Activated B cell treated with CpG ODN at 0.5 μM for 24 hours (primary cell): Measurements from ENCODE around the gene RORC. TPM values are rescaled to one million over a fixed set of nuclear protein-coding genes. Genes with fewer than 3 reads are reported as not detected.

Experiments used
- ATAC-seq: fragments of 200-7000 bp; cut with Tn5 transposase; one replicate; pipeline ENCODE4 v1.10.0; 2021; ENCODE audit warnings: low read depth, mild to moderate bottlenecking, moderate library complexity
- CTCF ChIA-PET: fragments of 350-600 bp; sonication (Branson Sonifier 250); formaldehyde crosslinking; loops from one replicate; lab custom pipeline; 2021; ENCODE audit warnings: antibody characterized with exemption; lab: Charles Lee
- POLR2A ChIA-PET: fragments of 350-600 bp; sonication (Branson Sonifier 250); formaldehyde crosslinking; loops from one replicate; lab custom pipeline; 2021; ENCODE audit warnings: antibody characterized with exemption; lab: Charles Lee
- DNase-seq: peaks from one replicate; pipeline ENCODE4 v3.0.0; 2022
- H3K27ac Mint-ChIP-seq: one replicate; pipeline ENCODE4 v1.8.0; 2020; ENCODE audit warnings: mixed read lengths
- H3K27me3 Mint-ChIP-seq: one replicate; pipeline ENCODE4 v1.8.0; 2021; ENCODE audit warnings: mixed read lengths
- H3K36me3 Mint-ChIP-seq: one replicate; pipeline ENCODE4 v1.8.0; 2021; ENCODE audit warnings: low read depth, mixed read lengths
- H3K4me1 Mint-ChIP-seq: one replicate; pipeline ENCODE4 v1.8.0; 2021; ENCODE audit warnings: mixed read lengths
- H3K4me3 Mint-ChIP-seq: one replicate; pipeline ENCODE4 v1.8.0; 2020; ENCODE audit warnings: mild to moderate bottlenecking, mixed read lengths
- H3K9me3 Mint-ChIP-seq: one replicate; pipeline ENCODE4 v1.8.0; 2020; ENCODE audit warnings: mixed read lengths
- intact Hi-C: fragments of 100-400 bp; cut with micrococcal nuclease; formaldehyde crosslinking; loops from one replicate; pipeline ENCODE4 v1.15.1; 2024
- total RNA-seq: library from RNA; stranded (reverse); gene quantifications from 2 replicates; pipeline ENCODE4 v1.2.3, GENCODE V29; 2022
- TF ChIP-seq, protein P1 (sequence below): fragments of 200-600 bp; IDR thresholded peaks from one replicate; pipeline ENCODE4 v1.8.0; 2022; ENCODE audit warnings: antibody characterized with exemption, mild to moderate bottlenecking

Gene RORC
- total RNA-seq, 1 donor from 2014 or later = 0.09 TPM

DNA sequence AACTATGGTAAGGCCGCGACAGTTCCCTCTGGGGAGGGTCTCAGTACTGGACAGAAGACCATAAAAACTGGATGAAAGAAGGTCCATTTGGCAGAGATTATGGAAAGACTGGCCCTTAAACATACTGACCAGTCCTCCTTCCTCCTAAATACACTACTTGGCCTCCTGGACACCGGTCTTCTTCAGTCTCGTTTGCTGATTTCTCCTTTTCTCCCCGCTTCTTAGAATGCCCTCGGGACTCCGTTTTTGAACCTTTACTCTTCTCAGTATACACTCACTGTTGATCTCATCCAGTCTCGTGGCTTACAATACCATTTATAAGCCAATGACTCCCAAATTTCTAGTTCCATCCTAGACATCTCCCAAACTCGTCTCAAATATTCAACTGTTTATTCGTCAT lies 67.6 kb downstream of the RORC start:
- H3K4me3 Mint-ChIP-seq = peak overlapping the region; percentile 92
- no peak for DNase-seq
- intact Hi-C loops = loop anchor here (1.0 to 5.0 kb wide), 5 partner anchors 26 to 307 kb away; partner anchors contain the start of genes C2CD4D, POGZ, RIIAD1 and TDRKH
- H3K27me3 Mint-ChIP-seq = no peaks in the 10 kb centered on the region
- TF ChIP-seq, protein P1, sequence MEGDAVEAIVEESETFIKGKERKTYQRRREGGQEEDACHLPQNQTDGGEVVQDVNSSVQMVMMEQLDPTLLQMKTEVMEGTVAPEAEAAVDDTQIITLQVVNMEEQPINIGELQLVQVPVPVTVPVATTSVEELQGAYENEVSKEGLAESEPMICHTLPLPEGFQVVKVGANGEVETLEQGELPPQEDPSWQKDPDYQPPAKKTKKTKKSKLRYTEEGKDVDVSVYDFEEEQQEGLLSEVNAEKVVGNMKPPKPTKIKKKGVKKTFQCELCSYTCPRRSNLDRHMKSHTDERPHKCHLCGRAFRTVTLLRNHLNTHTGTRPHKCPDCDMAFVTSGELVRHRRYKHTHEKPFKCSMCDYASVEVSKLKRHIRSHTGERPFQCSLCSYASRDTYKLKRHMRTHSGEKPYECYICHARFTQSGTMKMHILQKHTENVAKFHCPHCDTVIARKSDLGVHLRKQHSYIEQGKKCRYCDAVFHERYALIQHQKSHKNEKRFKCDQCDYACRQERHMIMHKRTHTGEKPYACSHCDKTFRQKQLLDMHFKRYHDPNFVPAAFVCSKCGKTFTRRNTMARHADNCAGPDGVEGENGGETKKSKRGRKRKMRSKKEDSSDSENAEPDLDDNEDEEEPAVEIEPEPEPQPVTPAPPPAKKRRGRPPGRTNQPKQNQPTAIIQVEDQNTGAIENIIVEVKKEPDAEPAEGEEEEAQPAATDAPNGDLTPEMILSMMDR = no peak
- H3K9me3 Mint-ChIP-seq = no peaks in the 10 kb centered on the region
- H3K27ac Mint-ChIP-seq = peak overlapping the region; percentile 91
- ChIA-PET POLR2A (interaction anchor here (1.0 to 2.0 kb wide), 4 partner anchors 13 to 309 kb away, joined by 3 to 33 read pairs (median 5); partner anchors contain the start of genes TDRKH and THEM4), CTCF (interaction anchor here (0.8 kb wide), 1 partner anchor 170 kb away, joined by 3 read pairs; no protein-coding TSS in a partner anchor)
- peaks cover 44% of the 10 kb centered on the region for H3K36me3 Mint-ChIP-seq
- peaks cover 20% of the 10 kb centered on the region for H3K4me1 Mint-ChIP-seq
- no peak for ATAC-seq

DNA sequence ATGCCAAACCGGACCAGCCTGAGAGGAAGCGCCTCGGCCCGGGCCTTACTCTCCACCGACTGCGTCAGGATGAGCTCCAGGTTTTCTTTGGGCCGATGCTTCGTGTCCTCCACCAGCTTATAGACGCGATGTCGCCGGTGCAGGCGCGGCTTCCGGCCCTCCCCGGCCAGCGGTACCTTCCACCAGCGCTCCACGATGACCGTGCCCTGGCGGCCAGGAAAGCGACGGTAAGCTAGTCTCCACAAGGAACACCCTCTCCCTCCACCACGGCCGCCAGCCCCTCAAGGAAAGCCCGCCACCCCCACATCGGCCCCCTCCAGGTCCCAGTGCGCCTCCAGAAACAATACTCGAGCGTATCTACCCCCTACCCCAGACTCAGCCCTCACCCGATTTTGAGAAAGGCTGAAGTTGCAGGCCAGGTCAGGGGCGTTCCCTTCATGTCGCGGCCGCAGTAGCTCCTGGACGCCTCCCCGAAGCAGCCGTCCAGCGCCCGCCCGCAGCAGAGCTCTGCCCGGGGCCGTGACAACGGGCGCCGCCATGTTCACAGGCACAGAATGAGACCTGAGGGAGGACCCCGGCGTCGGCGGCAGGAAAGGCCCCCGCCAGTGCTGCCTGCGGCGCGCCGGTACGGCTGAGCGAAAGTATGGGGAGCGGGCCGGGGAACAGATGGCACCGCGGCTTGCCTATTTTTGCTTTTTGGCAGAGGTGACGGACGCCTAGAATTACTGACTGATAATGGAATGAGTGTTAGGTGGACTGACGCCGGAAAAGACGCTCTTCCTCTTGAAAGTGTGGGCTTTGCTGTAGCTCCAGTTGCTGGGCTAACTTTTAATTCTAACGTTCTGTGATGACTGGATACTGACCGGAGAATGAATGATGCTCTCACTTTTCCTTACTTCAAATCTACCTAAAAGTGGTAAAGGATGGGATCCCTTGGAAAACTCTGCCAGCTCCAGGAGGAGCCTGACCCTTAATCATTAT lies 68.4 kb downstream of the RORC start, which contains the start of gene MRPL9:
Gene MRPL9 (minus strand): TSS at position 556 of the 981 bp plus-strand sequence. CDS start 17 bp downstream, at position 539.
- Mint-ChIP-seq H3K4me3 (peak within 1 kb of the TSS; percentile 92), H3K27ac (peak within 1 kb of the TSS; percentile 91), H3K4me1 (peaks cover 20% of the 10 kb centered on the region), H3K27me3 (no peaks in the 10 kb centered on the region), H3K9me3 (no peaks in the 10 kb centered on the region), H3K36me3 (peaks cover 48% of the 10 kb centered on the region)
- ATAC-seq (peak; percentile 99), DNase-seq (peak; percentile 80)
- CTCF ChIA-PET = interaction anchor here (0.8 kb wide), 1 partner anchor 169 kb away, joined by 3 read pairs; no protein-coding TSS in a partner anchor
- TF ChIP-seq, protein P1 = no peak
- intact Hi-C loops = loop anchor here (1.0 to 5.0 kb wide), 5 partner anchors 27 to 306 kb away; partner anchors contain the start of genes C2CD4D, POGZ, RIIAD1 and TDRKH
- POLR2A ChIA-PET = interaction anchor here (0.6 to 2.0 kb wide), 9 partner anchors 13 to 1200 kb away, joined by 3 to 33 read pairs (median 4); partner anchors contain the start of genes TDRKH and THEM4

DNA sequence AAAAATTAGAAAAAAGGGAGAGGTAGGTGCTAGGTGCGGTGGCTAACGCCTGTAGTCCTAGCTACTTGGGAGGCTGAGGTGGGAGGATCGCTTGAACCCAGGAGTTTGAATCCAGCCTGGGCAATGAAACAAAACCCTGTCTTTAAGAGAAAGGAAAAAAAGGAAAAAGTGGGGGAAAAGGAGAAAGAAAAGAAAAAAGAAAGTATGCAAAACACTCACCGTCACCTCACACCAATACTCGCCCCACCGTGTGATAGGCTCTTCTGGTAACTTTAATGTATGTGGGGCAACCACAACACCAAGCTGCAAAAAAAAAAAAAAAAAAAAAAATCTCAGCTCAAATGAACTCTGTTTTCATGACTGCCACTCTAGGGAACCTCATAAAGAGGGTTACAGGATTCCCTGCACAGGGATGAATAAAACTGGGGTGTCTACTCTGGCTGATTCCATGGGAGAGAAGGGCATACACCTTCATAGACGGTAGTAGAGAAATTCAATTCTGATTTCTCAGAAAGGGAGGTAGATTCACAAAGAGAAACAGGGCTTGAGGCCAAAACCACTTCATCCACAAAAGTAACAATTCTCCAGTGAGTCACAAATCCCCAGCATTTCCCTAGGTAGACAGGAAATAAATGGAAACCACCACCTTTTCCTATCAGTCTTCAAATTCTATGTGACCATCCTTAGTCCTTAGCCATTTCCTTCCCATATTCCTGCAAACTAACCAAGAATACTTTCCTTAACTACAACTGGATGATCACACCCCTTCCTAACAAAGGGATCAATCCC lies 70.8 kb downstream of the RORC start:
- Mint-ChIP-seq H3K4me3 (peak overlapping the region; percentile 32), H3K4me1 (peaks cover 20% of the 10 kb centered on the region), H3K36me3 (peaks cover 62% of the 10 kb centered on the region), H3K27ac (no peak overlapping the region), H3K27me3 (no peaks in the 10 kb centered on the region), H3K9me3 (no peaks in the 10 kb centered on the region)
- DNase-seq = no peak
- intact Hi-C loops = loop anchor here (5.0 kb wide), 1 partner anchor 303 kb away; the partner anchor contains the start of gene POGZ
- ATAC-seq = no peak
- TF ChIP-seq, protein P1 = no peak
- ChIA-PET CTCF (interaction anchor here (1.6 kb wide), 1 partner anchor 76 kb away, joined by 4 read pairs; no protein-coding TSS in a partner anchor), POLR2A (interaction anchor here (0.6 kb wide), 2 partner anchors 30 to 102 kb away, joined by 3 to 8 read pairs; no protein-coding TSS in a partner anchor)

DNA sequence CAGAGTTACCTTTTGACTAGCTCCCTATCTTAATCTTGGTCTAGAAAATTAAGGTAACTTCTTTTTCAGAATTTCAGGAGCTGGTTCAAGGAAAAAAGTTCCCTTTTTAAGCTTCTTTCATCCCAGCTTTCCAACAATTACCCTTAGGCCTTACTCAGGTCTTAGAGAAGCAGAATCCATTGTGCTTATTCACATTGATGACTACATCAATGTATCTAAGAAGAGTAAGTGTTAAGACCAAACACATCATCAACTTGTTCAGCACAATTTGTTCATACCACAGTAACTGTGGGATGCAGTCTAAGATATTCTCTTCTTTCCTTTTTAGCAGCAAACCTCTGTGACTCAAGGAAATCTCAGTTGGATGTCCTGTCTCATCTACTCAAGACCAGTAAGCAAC lies 72.4 kb downstream of the RORC start:
- ATAC-seq = no peak
- CTCF ChIA-PET = no interaction called here
- H3K27ac Mint-ChIP-seq = no peak overlapping the region
- TF ChIP-seq, protein P1 = no peak
- intact Hi-C loops = no loop called here
- no peak overlapping the region for H3K4me3 Mint-ChIP-seq
- peaks cover 68% of the 10 kb centered on the region for H3K36me3 Mint-ChIP-seq
- no peak for DNase-seq
- peaks cover 18% of the 10 kb centered on the region for H3K4me1 Mint-ChIP-seq
- H3K9me3 Mint-ChIP-seq = no peaks in the 10 kb centered on the region
- H3K27me3 Mint-ChIP-seq = no peaks in the 10 kb centered on the region
- POLR2A ChIA-PET = no interaction called here
